HEK293 (cell line): ENCODE results near the gene GCSH.

Source experiments
- EGR2 ChIP-seq: fragments of 450-650 bp; formaldehyde crosslinking; IDR thresholded peaks from 2 replicates; pipeline ENCODE4 v1.5.1; 2016; ENCODE audit warnings: low read depth, missing biosample characterization, missing genetic modification characterization
- GLI4 ChIP-seq: fragments of 450-650 bp; formaldehyde crosslinking; IDR thresholded peaks from 2 replicates; pipeline ENCODE4 v1.5.1; 2016; ENCODE audit warnings: missing biosample characterization, missing genetic modification characterization
- HOXC10 ChIP-seq: sonication (generic); formaldehyde crosslinking; IDR thresholded peaks from 2 replicates; pipeline ENCODE4 v1.8.1; 2023; ENCODE audit warnings: mild to moderate bottlenecking, missing genetic modification reagents
- KLF17 ChIP-seq: fragments of 450-650 bp; formaldehyde crosslinking; IDR thresholded peaks from 2 replicates; pipeline ENCODE4 v1.5.1; 2016; ENCODE audit warnings: missing biosample characterization, missing genetic modification characterization
- KLF8 ChIP-seq: fragments of 450-650 bp; formaldehyde crosslinking; IDR thresholded peaks from 2 replicates; pipeline ENCODE4 v1.5.1; 2016; ENCODE audit warnings: missing biosample characterization, missing genetic modification characterization
- MZF1 ChIP-seq: fragments of 450-650 bp; formaldehyde crosslinking; IDR thresholded peaks from 2 replicates; pipeline ENCODE4 v1.5.1; 2017; ENCODE audit warnings: missing biosample characterization, missing genetic modification characterization, borderline replicate concordance
- OSR2 ChIP-seq: fragments of 450-650 bp; formaldehyde crosslinking; IDR thresholded peaks from 2 replicates; pipeline ENCODE4 v1.5.1; 2016; ENCODE audit warnings: missing biosample characterization, missing genetic modification characterization
- PRDM1 ChIP-seq: fragments of 450-650 bp; formaldehyde crosslinking; IDR thresholded peaks from 2 replicates; pipeline ENCODE4; 2016; ENCODE audit warnings: missing biosample characterization, missing genetic modification characterization
- SCRT2 ChIP-seq: fragments of 450-650 bp; formaldehyde crosslinking; IDR thresholded peaks from 2 replicates; pipeline ENCODE4 v1.5.1; 2016; ENCODE audit warnings: missing biosample characterization, missing genetic modification characterization
- YY1 ChIP-seq: fragments of 450-650 bp; formaldehyde crosslinking; IDR thresholded peaks from 2 replicates; pipeline ENCODE4 v1.5.1; 2018; ENCODE audit warnings: missing biosample characterization, missing genetic modification characterization
- ZBTB17 ChIP-seq: fragments of 450-650 bp; formaldehyde crosslinking; IDR thresholded peaks from 2 replicates; pipeline ENCODE4 v1.5.1; 2016; ENCODE audit warnings: missing biosample characterization, missing genetic modification characterization
- ZBTB48 ChIP-seq: fragments of 450-650 bp; formaldehyde crosslinking; IDR thresholded peaks from 2 replicates; pipeline ENCODE4 v1.5.1; 2016; ENCODE audit warnings: missing biosample characterization, missing genetic modification characterization
- ZBTB7A ChIP-seq: fragments of 450-650 bp; formaldehyde crosslinking; IDR thresholded peaks from 2 replicates; pipeline ENCODE4 v1.5.1; 2016; ENCODE audit warnings: low read depth, missing biosample characterization, missing genetic modification characterization
- ZNF114 ChIP-seq: fragments of 450-650 bp; formaldehyde crosslinking; IDR thresholded peaks from 2 replicates; pipeline ENCODE4 v1.5.0; 2017; ENCODE audit warnings: missing biosample characterization, missing genetic modification characterization
- ZNF184 ChIP-seq: fragments of 450-650 bp; IDR thresholded peaks from 2 replicates; pipeline ENCODE4 v1.5.1; 2018; ENCODE audit warnings: missing biosample characterization, mild to moderate bottlenecking, missing genetic modification characterization
- ZNF214 ChIP-seq: fragments of 450-650 bp; formaldehyde crosslinking; IDR thresholded peaks from 2 replicates; pipeline ENCODE4 v1.5.1; 2017; ENCODE audit warnings: missing biosample characterization, mild to moderate bottlenecking, missing genetic modification characterization, borderline replicate concordance
- ZNF341 ChIP-seq: fragments of 450-650 bp; formaldehyde crosslinking; IDR thresholded peaks from 2 replicates; pipeline ENCODE4; 2016; ENCODE audit warnings: low read depth, missing biosample characterization, missing genetic modification characterization
- ZNF350 ChIP-seq: fragments of 450-650 bp; formaldehyde crosslinking; IDR thresholded peaks from 2 replicates; pipeline ENCODE4 v1.5.0; 2017; ENCODE audit warnings: missing biosample characterization, mild to moderate bottlenecking, missing genetic modification characterization
- ZNF433 ChIP-seq: fragments of 450-650 bp; formaldehyde crosslinking; IDR thresholded peaks from 2 replicates; pipeline ENCODE4 v1.5.1; 2016; ENCODE audit warnings: missing biosample characterization, missing genetic modification characterization, low read depth
- ZNF548 ChIP-seq: fragments of 450-650 bp; formaldehyde crosslinking; IDR thresholded peaks from 2 replicates; pipeline ENCODE4 v1.5.1; 2016; ENCODE audit warnings: missing biosample characterization, missing genetic modification characterization
- ZNF549 ChIP-seq: fragments of 450-650 bp; IDR thresholded peaks from 2 replicates; pipeline ENCODE4 v1.5.1; 2018; ENCODE audit warnings: missing biosample characterization, missing genetic modification characterization, mild to moderate bottlenecking, inconsistent platforms, moderate library complexity
- ZNF768 ChIP-seq: fragments of 450-650 bp; formaldehyde crosslinking; IDR thresholded peaks from 2 replicates; pipeline ENCODE4 v1.5.1; 2018; ENCODE audit warnings: missing biosample characterization, mild to moderate bottlenecking, missing genetic modification characterization
- ZSCAN16 ChIP-seq: fragments of 450-650 bp; formaldehyde crosslinking; IDR thresholded peaks from 2 replicates; pipeline ENCODE4 v1.5.1; 2016; ENCODE audit warnings: missing biosample characterization, missing genetic modification characterization
- ZSCAN18 ChIP-seq: fragments of 450-650 bp; formaldehyde crosslinking; IDR thresholded peaks from 2 replicates; pipeline ENCODE4 v1.5.1; 2016; ENCODE audit warnings: missing biosample characterization, missing genetic modification characterization
- ZSCAN30 ChIP-seq: fragments of 450-650 bp; IDR thresholded peaks from 2 replicates; pipeline ENCODE4 v1.5.1; 2018; ENCODE audit warnings: missing biosample characterization, mild to moderate bottlenecking, missing genetic modification characterization, moderate library complexity
- ZSCAN4 ChIP-seq: fragments of 450-650 bp; formaldehyde crosslinking; IDR thresholded peaks from 2 replicates; pipeline ENCODE4 v1.5.1; 2017; ENCODE audit warnings: missing biosample characterization, missing genetic modification characterization
- TF ChIP-seq, protein P1 (sequence below): fragments of 450-650 bp; formaldehyde crosslinking; IDR thresholded peaks from 2 replicates; pipeline ENCODE4 v1.5.1; 2016; ENCODE audit warnings: missing biosample characterization, missing genetic modification characterization
- TF ChIP-seq, protein P2 (sequence below): sonication (generic); formaldehyde crosslinking; IDR thresholded peaks from 2 replicates; pipeline ENCODE4 v1.8.1; 2022; ENCODE audit warnings: mild to moderate bottlenecking, moderate library complexity, missing genetic modification reagents
- TF ChIP-seq, protein P3 (sequence below): fragments of 450-650 bp; formaldehyde crosslinking; IDR thresholded peaks from 2 replicates; pipeline ENCODE4 v1.5.0; 2017; ENCODE audit warnings: missing biosample characterization, missing genetic modification characterization, borderline replicate concordance

The GCSH gene

DNA sequence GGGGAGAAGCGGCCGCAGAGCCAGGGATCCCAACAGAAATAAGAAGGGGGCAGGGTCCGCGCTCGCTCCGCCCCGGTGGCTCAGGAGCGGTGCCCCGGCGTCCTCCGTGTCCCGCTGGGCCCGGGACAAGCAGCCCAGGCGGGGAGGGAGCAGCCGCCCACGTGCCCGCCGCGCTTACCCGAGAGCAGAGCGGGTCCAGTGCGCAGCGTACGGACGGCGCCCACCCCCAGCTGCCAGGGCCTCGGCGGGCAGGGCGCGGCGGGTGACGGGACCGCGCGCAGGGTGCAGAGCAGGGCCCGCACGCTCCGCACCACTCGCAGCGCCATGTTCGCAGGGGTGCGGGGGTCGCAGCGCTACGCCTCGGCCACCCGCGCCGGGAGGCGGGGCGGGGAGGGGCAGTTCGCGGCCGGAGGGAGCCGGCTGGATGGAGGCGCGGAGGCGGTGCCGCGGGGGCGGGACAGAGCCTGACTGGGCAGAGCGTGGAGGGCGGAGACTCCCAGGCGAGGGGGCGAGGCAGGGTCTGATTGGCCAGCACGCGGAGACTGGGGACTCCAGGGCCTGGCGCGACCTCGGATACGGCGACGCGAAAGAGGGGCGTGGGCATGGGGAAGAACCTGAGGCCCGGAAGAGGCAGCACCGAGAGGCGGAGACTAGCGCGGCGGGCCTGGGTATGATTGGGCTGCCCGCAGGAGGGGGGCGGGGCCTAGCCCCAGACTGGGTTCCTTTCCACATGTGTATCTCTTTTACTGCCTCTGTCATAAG lies at the start of gene GCSH (continued):
- 0 out of 2 replicates have a peak, but pooled peaks have one; percentile 45 for TF ChIP-seq ZNF341
- TF ChIP-seq KLF17 (tag by site-specific recombination): no peak
- TF ChIP-seq, protein P1, sequence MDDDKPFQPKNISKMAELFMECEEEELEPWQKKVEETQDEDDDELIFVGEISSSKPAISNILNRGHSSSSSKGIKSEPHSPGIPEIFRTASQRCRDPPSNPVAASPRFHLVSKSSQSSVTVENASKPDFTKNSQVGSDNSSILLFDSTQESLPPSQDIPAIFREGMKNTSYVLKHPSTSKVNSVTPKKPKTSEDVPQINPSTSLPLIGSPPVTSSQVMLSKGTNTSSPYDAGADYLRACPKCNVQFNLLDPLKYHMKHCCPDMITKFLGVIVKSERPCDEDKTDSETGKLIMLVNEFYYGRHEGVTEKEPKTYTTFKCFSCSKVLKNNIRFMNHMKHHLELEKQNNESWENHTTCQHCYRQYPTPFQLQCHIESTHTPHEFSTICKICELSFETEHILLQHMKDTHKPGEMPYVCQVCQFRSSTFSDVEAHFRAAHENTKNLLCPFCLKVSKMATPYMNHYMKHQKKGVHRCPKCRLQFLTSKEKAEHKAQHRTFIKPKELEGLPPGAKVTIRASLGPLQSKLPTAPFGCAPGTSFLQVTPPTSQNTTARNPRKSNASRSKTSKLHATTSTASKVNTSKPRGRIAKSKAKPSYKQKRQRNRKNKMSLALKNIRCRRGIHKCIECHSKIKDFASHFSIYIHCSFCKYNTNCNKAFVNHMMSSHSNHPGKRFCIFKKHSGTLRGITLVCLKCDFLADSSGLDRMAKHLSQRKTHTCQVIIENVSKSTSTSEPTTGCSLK: no peak
- no peak for TF ChIP-seq ZNF214 (tag by site-specific recombination)
- TF ChIP-seq ZNF548 (tag by site-specific recombination): no peak
- TF ChIP-seq ZBTB17 (tag by site-specific recombination): no peak
- no peak for TF ChIP-seq HOXC10 (CRISPR knock-in tag)
- 0 out of 2 replicates have a peak, but pooled peaks have one; percentile 56 for TF ChIP-seq MZF1
- TF ChIP-seq KLF8 (tag by site-specific recombination): 0 out of 2 replicates have a peak, but pooled peaks have one; percentile 42
- TF ChIP-seq ZNF549 (tag by site-specific recombination): no peak
- peak; percentile 82 for TF ChIP-seq ZSCAN30 (tag by site-specific recombination)
- TF ChIP-seq, protein P2, sequence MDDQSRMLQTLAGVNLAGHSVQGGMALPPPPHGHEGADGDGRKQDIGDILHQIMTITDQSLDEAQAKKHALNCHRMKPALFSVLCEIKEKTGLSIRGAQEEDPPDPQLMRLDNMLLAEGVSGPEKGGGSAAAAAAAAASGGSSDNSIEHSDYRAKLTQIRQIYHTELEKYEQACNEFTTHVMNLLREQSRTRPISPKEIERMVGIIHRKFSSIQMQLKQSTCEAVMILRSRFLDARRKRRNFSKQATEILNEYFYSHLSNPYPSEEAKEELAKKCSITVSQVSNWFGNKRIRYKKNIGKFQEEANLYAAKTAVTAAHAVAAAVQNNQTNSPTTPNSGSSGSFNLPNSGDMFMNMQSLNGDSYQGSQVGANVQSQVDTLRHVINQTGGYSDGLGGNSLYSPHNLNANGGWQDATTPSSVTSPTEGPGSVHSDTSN (CRISPR knock-in tag): 0 out of 2 replicates have a peak, but pooled peaks have one; percentile 19
- no peak for TF ChIP-seq ZNF114
- TF ChIP-seq, protein P3, sequence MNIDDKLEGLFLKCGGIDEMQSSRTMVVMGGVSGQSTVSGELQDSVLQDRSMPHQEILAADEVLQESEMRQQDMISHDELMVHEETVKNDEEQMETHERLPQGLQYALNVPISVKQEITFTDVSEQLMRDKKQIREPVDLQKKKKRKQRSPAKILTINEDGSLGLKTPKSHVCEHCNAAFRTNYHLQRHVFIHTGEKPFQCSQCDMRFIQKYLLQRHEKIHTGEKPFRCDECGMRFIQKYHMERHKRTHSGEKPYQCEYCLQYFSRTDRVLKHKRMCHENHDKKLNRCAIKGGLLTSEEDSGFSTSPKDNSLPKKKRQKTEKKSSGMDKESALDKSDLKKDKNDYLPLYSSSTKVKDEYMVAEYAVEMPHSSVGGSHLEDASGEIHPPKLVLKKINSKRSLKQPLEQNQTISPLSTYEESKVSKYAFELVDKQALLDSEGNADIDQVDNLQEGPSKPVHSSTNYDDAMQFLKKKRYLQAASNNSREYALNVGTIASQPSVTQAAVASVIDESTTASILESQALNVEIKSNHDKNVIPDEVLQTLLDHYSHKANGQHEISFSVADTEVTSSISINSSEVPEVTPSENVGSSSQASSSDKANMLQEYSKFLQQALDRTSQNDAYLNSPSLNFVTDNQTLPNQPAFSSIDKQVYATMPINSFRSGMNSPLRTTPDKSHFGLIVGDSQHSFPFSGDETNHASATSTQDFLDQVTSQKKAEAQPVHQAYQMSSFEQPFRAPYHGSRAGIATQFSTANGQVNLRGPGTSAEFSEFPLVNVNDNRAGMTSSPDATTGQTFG (tag by site-specific recombination): no peak
- no peak for TF ChIP-seq ZNF768 (tag by site-specific recombination)
- no peak for TF ChIP-seq PRDM1 (tag by site-specific recombination)
- peak; percentile 67; the same call in 1 of the 2 replicates for TF ChIP-seq YY1 (tag by site-specific recombination)
- TF ChIP-seq EGR2 (tag by site-specific recombination): peak; percentile 77
- no peak for TF ChIP-seq ZSCAN18 (tag by site-specific recombination)
- TF ChIP-seq OSR2 (tag by site-specific recombination): 0 out of 2 replicates have a peak, but pooled peaks have one; percentile 9
- TF ChIP-seq SCRT2 (tag by site-specific recombination): no peak
- no peak for TF ChIP-seq ZSCAN16 (tag by site-specific recombination)
- no peak for TF ChIP-seq ZSCAN4 (tag by site-specific recombination)
- no peak for TF ChIP-seq ZNF184 (tag by site-specific recombination)
- peak; percentile 64; the same call in 1 of the 2 replicates for TF ChIP-seq ZNF350 (tag by site-specific recombination)
- TF ChIP-seq GLI4 (tag by site-specific recombination): no peak
- TF ChIP-seq ZBTB7A (tag by site-specific recombination): no peak
- peak; percentile 57; the same call in 1 of the 2 replicates for TF ChIP-seq ZBTB48 (tag by site-specific recombination)
- no peak for TF ChIP-seq ZNF433 (tag by site-specific recombination)
